ENCODE measurements around the gene GRK1. TPM values are rescaled to one million over a fixed set of nuclear protein-coding genes. Genes with fewer than 3 reads are reported as not detected.

Gene GRK1
- total and polyA plus RNA-seq, 2 donors = 0.03 to 0.05 TPM

GRCh38 chr13:113758651-113759524, 91.9 kb downstream of the GRK1 start, which contains the start of gene TMEM255B:
TMEM255B (plus strand) TSS chr13:113759226; CDS start chr13:113759270, 44 bp downstream.
- H3K27ac ChIP-seq (ENCODE audit: low read depth) = peak within 1 kb of the TSS; percentile 62
- H3K36me3 ChIP-seq (ENCODE audit: insufficient read depth) = no peaks in the 10 kb centered on the region
- WGBS = 1% methylated on average over 80 of the region's 80 CpGs
- DNase-seq (ENCODE audit: extremely low spot score) = peak; percentile 33
- no peaks in the 10 kb centered on the region for H3K4me1 ChIP-seq (ENCODE audit: insufficient read depth)
- H3K4me3 ChIP-seq (ENCODE audit: low read depth, low read length) = peak within 1 kb of the TSS; percentile 77

GRCh38 chr13:113759525-113760137, 92.6 kb downstream of the GRK1 start:
- DNase-seq (ENCODE audit: extremely low spot score) = no peak
- WGBS = 2% methylated on average over 26 of the region's 26 CpGs
- no peak overlapping the region for H3K27ac ChIP-seq (ENCODE audit: low read depth)
- no peaks in the 10 kb centered on the region for H3K4me1 ChIP-seq (ENCODE audit: insufficient read depth)
- peak overlapping the region; percentile 77 for H3K4me3 ChIP-seq (ENCODE audit: low read depth, low read length)
- H3K36me3 ChIP-seq (ENCODE audit: insufficient read depth) = no peaks in the 10 kb centered on the region

GRCh38 chr13:113761136-113761535, 94.1 kb downstream of the GRK1 start:
- no peak overlapping the region for H3K27ac ChIP-seq (ENCODE audit: low read depth)
- WGBS = 91% methylated on average over 7 of the region's 7 CpGs
- no peak for DNase-seq (ENCODE audit: extremely low spot score)
- H3K4me1 ChIP-seq (ENCODE audit: insufficient read depth) = no peaks in the 10 kb centered on the region
- no peak overlapping the region for H3K4me3 ChIP-seq (ENCODE audit: low read depth, low read length)
- H3K36me3 ChIP-seq (ENCODE audit: insufficient read depth) = no peaks in the 10 kb centered on the region

- DNase-seq (ENCODE audit: extremely low spot score) = no peak
- no peak overlapping the region for H3K4me3 ChIP-seq (ENCODE audit: low read depth, low read length)
- H3K36me3 ChIP-seq (ENCODE audit: insufficient read depth) = no peaks in the 10 kb centered on the region
- no peaks in the 10 kb centered on the region for H3K4me1 ChIP-seq (ENCODE audit: insufficient read depth)
- H3K27ac ChIP-seq (ENCODE audit: low read depth) = no peak overlapping the region
- WGBS = 85% methylated on average over 2 of the region's 2 CpGs
Measured at GRCh38 chr13:113762075-113762474, 95.1 kb downstream of the GRK1 start.

- Histone ChIP-seq H3K27ac (ENCODE audit: low read depth) (no peak overlapping the region), H3K4me1 (ENCODE audit: insufficient read depth) (no peaks in the 10 kb centered on the region), H3K4me3 (ENCODE audit: low read depth, low read length) (no peak overlapping the region), H3K36me3 (ENCODE audit: insufficient read depth) (no peaks in the 10 kb centered on the region)
- no peak for DNase-seq (ENCODE audit: extremely low spot score)
- WGBS = 79% methylated on average over 11 of the region's 11 CpGs
Measured at GRCh38 chr13:113762538-113762937, 95.5 kb downstream of the GRK1 start.

- Histone ChIP-seq H3K27ac (ENCODE audit: low read depth) (no peak overlapping the region), H3K4me1 (ENCODE audit: insufficient read depth) (no peaks in the 10 kb centered on the region), H3K36me3 (ENCODE audit: insufficient read depth) (no peaks in the 10 kb centered on the region), H3K4me3 (ENCODE audit: low read depth, low read length) (no peak overlapping the region)
- 87% methylated on average over 13 of the region's 13 CpGs for WGBS
- no peak for DNase-seq (ENCODE audit: extremely low spot score)
Measured at GRCh38 chr13:113763254-113763653, 96.2 kb downstream of the GRK1 start.

GRCh38 chr13:113763961-113764792, 97.2 kb downstream of the GRK1 start:
- 89% methylated on average over 25 of the region's 25 CpGs for WGBS
- H3K27ac ChIP-seq (ENCODE audit: low read depth) = no peak overlapping the region
- H3K36me3 ChIP-seq (ENCODE audit: insufficient read depth) = no peaks in the 10 kb centered on the region
- no peaks in the 10 kb centered on the region for H3K4me1 ChIP-seq (ENCODE audit: insufficient read depth)
- DNase-seq (ENCODE audit: extremely low spot score) = no peak
- H3K4me3 ChIP-seq (ENCODE audit: low read depth, low read length) = no peak overlapping the region

GRCh38 chr13:113764793-113765563, 98.0 kb downstream of the GRK1 start:
- H3K36me3 ChIP-seq (ENCODE audit: insufficient read depth) = no peaks in the 10 kb centered on the region
- no peak for DNase-seq (ENCODE audit: extremely low spot score)
- H3K4me3 ChIP-seq (ENCODE audit: low read depth, low read length) = no peak overlapping the region
- H3K4me1 ChIP-seq (ENCODE audit: insufficient read depth) = no peaks in the 10 kb centered on the region
- WGBS = 77% methylated on average over 19 of the region's 19 CpGs
- H3K27ac ChIP-seq (ENCODE audit: low read depth) = no peak overlapping the region

- DNase-seq (ENCODE audit: extremely low spot score) = no peak
- Histone ChIP-seq H3K27ac (ENCODE audit: low read depth) (no peak overlapping the region), H3K4me1 (ENCODE audit: insufficient read depth) (no peaks in the 10 kb centered on the region), H3K4me3 (ENCODE audit: low read depth, low read length) (no peak overlapping the region), H3K36me3 (ENCODE audit: insufficient read depth) (no peaks in the 10 kb centered on the region)
- 53% methylated on average over 4 of the region's 4 CpGs for WGBS
Measured at GRCh38 chr13:113765564-113765910, 98.5 kb downstream of the GRK1 start.

- WGBS = 83% methylated on average over 30 of the region's 30 CpGs
- no peak overlapping the region for H3K27ac ChIP-seq (ENCODE audit: low read depth)
- no peak overlapping the region for H3K4me3 ChIP-seq (ENCODE audit: low read depth, low read length)
- DNase-seq (ENCODE audit: extremely low spot score) = no peak
- no peaks in the 10 kb centered on the region for H3K4me1 ChIP-seq (ENCODE audit: insufficient read depth)
- no peaks in the 10 kb centered on the region for H3K36me3 ChIP-seq (ENCODE audit: insufficient read depth)
Measured at GRCh38 chr13:113766035-113766800, 99.2 kb downstream of the GRK1 start.

- Histone ChIP-seq H3K4me1 (ENCODE audit: insufficient read depth) (no peaks in the 10 kb centered on the region), H3K27ac (ENCODE audit: low read depth) (no peak overlapping the region), H3K4me3 (ENCODE audit: low read depth, low read length) (no peak overlapping the region), H3K36me3 (ENCODE audit: insufficient read depth) (no peaks in the 10 kb centered on the region)
- no peak for DNase-seq (ENCODE audit: extremely low spot score)
- 76% methylated on average over 2 of the region's 2 CpGs for WGBS
Measured at GRCh38 chr13:113767366-113767765, 100.3 kb downstream of the GRK1 start.

GRCh38 chr13:113768018-113768905, 101.2 kb downstream of the GRK1 start:
- H3K27ac ChIP-seq (ENCODE audit: low read depth) = no peak overlapping the region
- no peaks in the 10 kb centered on the region for H3K4me1 ChIP-seq (ENCODE audit: insufficient read depth)
- no peak overlapping the region for H3K4me3 ChIP-seq (ENCODE audit: low read depth, low read length)
- no peak for DNase-seq (ENCODE audit: extremely low spot score)
- WGBS = 92% methylated on average over 28 of the region's 28 CpGs
- no peaks in the 10 kb centered on the region for H3K36me3 ChIP-seq (ENCODE audit: insufficient read depth)

All from urinary bladder (tissue), 4 donors.